Left lobe of liver (tissue), 2 donors: ENCODE data around the gene C20orf144. TPM values are rescaled to one million over a fixed set of nuclear protein-coding genes. Genes with fewer than 3 reads are reported as not detected.
"Not testable (repeated sequence)": the region's sequence is repeated elsewhere in the genome, so short reads cannot be mapped to it uniquely, and the experiment has no call there.

Experiments
- ATAC-seq: fragments of 200-7000 bp; cut with Tn5 transposase; one replicate; pipeline ENCODE4 v1.9.1; 2020; ENCODE audit warnings: mild to moderate bottlenecking, moderate library complexity
- DNase-seq: peaks from one replicate; pipeline ENCODE4 v3.0.0-alpha.2; 2020; ENCODE audit warnings: low spot score
- total RNA-seq: library from RNA; stranded (reverse); gene quantifications from one replicate; pipeline ENCODE4 v1.2.1, GENCODE V29; 2021
- donor health status: DM: no; HTN: no; CAD: no; lungs with moderate emphysema.
- donor health status: DM: no; HTN: yes; CAD: no.

The C20orf144 gene
- total RNA-seq, 1 donor from 2014 or later: not detected

- DNase-seq (no peak), ATAC-seq (no peak)
These were observed 31.2 kb downstream of the C20orf144 start for GRCh38 chr20:33693289-33693688.

- no peak for ATAC-seq
These were observed 31.9 kb downstream of the C20orf144 start for GRCh38 chr20:33693741-33694638.

GRCh38 chr20:33694639-33695012 lies 32.5 kb downstream of the C20orf144 start:
- DNase-seq: no peak
- ATAC-seq: no peak

More at GRCh38 chr20:33693741-33694638, 31.9 kb downstream of the C20orf144 start:
- no peak for DNase-seq

- ATAC-seq (no peak), DNase-seq (no peak)
These were observed 34.3 kb downstream of the C20orf144 start for GRCh38 chr20:33696448-33696847.

GRCh38 chr20:33697129-33697528 lies 35.0 kb downstream of the C20orf144 start:
- DNase-seq (no peak), ATAC-seq (no peak)

- not testable (repeated sequence) for ATAC-seq, DNase-seq
These were observed 36.8 kb downstream of the C20orf144 start for GRCh38 chr20:33698966-33699365.

GRCh38 chr20:33700696-33701441 lies 38.7 kb downstream of the C20orf144 start:
- DNase-seq, ATAC-seq: not testable (repeated sequence)

- no peak for ATAC-seq
- DNase-seq: no peak
These were observed 39.7 kb downstream of the C20orf144 start for GRCh38 chr20:33701629-33702450.

GRCh38 chr20:33702861-33703260 lies 40.7 kb downstream of the C20orf144 start:
- DNase-seq (peak; percentile 72), ATAC-seq (peak; percentile 95)

GRCh38 chr20:33703498-33704137 lies 41.5 kb downstream of the C20orf144 start:
- peak; percentile 12 for ATAC-seq
- no peak for DNase-seq

GRCh38 chr20:33704197-33704924 lies 42.2 kb downstream of the C20orf144 start:
- no peak for ATAC-seq

GRCh38 chr20:33707668-33708067 lies 45.5 kb downstream of the C20orf144 start:
- no peak for DNase-seq
- no peak for ATAC-seq

More at GRCh38 chr20:33704197-33704924, 42.2 kb downstream of the C20orf144 start:
- DNase-seq: no peak

GRCh38 chr20:33709398-33709797 lies 47.3 kb downstream of the C20orf144 start:
- ATAC-seq (no peak), DNase-seq (no peak)

GRCh38 chr20:33709905-33710541 lies 47.9 kb downstream of the C20orf144 start:
- ATAC-seq: no peak

GRCh38 chr20:33710681-33711445 lies 48.7 kb downstream of the C20orf144 start:
- ATAC-seq (no peak), DNase-seq (no peak)

More at GRCh38 chr20:33709905-33710541, 47.9 kb downstream of the C20orf144 start:
- DNase-seq: no peak

GRCh38 chr20:33711446-33711738 lies 49.3 kb downstream of the C20orf144 start:
- no peak for ATAC-seq

More at GRCh38 chr20:33711446-33711738, 49.3 kb downstream of the C20orf144 start:
- no peak for DNase-seq
